ENCODE results near the gene ANGPTL7.

DNA sequence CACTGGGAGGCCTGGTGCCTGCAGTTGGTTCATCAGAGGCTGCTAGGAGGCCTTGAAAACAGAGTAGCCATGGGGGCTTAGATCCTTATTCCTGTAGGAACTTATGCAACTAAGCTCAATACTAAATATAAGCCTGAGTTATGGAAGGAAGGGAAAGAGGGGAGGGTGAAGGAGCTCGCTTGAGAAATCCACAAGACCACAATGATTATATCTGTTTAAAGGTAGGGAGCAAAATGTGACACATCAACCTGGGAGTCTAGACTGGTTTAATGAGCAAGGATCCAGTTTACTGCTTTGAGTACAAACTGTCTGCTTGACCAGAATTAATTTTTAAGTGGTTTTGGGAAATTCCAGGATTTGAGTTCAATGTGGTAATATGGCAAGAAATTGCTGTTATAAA, 20.4 kb upstream of the ANGPTL7 start:
- TF ChIP-seq, protein P1, sequence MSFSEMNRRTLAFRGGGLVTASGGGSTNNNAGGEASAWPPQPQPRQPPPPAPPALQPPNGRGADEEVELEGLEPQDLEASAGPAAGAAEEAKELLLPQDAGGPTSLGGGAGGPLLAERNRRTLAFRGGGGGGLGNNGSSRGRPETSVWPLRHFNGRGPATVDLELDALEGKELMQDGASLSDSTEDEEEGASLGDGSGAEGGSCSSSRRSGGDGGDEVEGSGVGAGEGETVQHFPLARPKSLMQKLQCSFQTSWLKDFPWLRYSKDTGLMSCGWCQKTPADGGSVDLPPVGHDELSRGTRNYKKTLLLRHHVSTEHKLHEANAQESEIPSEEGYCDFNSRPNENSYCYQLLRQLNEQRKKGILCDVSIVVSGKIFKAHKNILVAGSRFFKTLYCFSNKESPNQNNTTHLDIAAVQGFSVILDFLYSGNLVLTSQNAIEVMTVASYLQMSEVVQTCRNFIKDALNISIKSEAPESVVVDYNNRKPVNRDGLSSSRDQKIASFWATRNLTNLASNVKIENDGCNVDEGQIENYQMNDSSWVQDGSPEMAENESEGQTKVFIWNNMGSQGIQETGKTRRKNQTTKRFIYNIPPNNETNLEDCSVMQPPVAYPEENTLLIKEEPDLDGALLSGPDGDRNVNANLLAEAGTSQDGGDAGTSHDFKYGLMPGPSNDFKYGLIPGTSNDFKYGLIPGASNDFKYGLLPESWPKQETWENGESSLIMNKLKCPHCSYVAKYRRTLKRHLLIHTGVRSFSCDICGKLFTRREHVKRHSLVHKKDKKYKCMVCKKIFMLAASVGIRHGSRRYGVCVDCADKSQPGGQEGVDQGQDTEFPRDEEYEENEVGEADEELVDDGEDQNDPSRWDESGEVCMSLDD (tag by site-specific recombination; IDR thresholded peaks at IDR 0.05), result no peak
- TF ChIP-seq, protein P2, sequence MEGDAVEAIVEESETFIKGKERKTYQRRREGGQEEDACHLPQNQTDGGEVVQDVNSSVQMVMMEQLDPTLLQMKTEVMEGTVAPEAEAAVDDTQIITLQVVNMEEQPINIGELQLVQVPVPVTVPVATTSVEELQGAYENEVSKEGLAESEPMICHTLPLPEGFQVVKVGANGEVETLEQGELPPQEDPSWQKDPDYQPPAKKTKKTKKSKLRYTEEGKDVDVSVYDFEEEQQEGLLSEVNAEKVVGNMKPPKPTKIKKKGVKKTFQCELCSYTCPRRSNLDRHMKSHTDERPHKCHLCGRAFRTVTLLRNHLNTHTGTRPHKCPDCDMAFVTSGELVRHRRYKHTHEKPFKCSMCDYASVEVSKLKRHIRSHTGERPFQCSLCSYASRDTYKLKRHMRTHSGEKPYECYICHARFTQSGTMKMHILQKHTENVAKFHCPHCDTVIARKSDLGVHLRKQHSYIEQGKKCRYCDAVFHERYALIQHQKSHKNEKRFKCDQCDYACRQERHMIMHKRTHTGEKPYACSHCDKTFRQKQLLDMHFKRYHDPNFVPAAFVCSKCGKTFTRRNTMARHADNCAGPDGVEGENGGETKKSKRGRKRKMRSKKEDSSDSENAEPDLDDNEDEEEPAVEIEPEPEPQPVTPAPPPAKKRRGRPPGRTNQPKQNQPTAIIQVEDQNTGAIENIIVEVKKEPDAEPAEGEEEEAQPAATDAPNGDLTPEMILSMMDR (tag by site-specific recombination; IDR thresholded peaks at IDR 0.05), result no peak

Measured in HEK293 (cell line).